Left ventricle myocardium inferior (tissue), 1 donor: ENCODE data around the gene GAMT. TPM values are rescaled to one million over a fixed set of nuclear protein-coding genes. Genes with fewer than 3 reads are reported as not detected.
"Not testable (repeated sequence)": the region's sequence is repeated elsewhere in the genome, so short reads cannot be mapped to it uniquely, and the experiment has no call there.

Source experiments
- DNase-seq: peaks from one replicate; pipeline ENCODE4 v3.0.0-alpha.2; 2020
- H3K27ac ChIP-seq: fragments of 200-600 bp; replicated peaks from 2 replicates; pipeline ENCODE4 v1.8.0; 2021
- H3K27me3 ChIP-seq: fragments of 200-600 bp; 2 replicates; pipeline ENCODE4 v1.8.0; 2021; ENCODE audit warnings: low read depth
- H3K36me3 ChIP-seq: fragments of 200-600 bp; 2 replicates; pipeline ENCODE4 v1.8.0; 2021
- H3K4me1 ChIP-seq: fragments of 200-600 bp; 2 replicates; pipeline ENCODE4 v1.8.0; 2021
- H3K4me3 ChIP-seq: fragments of 200-600 bp; 2 replicates; pipeline ENCODE4 v1.8.0; 2021; ENCODE audit warnings: mild to moderate bottlenecking, moderate library complexity
- H3K9me3 ChIP-seq: fragments of 200-600 bp; replicated peaks from 2 replicates; pipeline ENCODE4 v1.8.0; 2021
- CTCF ChIP-seq: fragments of 200-600 bp; IDR thresholded peaks from 2 replicates; pipeline ENCODE4 v1.8.0; 2021; ENCODE audit warnings: antibody characterized with exemption, mild to moderate bottlenecking, borderline replicate concordance
- intact Hi-C: fragments of 100-400 bp; cut with micrococcal nuclease; formaldehyde crosslinking; loops from one replicate; pipeline ENCODE4 v1.11.0; 2022
- total RNA-seq: library from RNA; stranded (reverse); fragmentation: NEBNext Ultra II Directional; extraction: Animal tissue kit (Norgen Biotek cat#: 25700); gene quantifications from one replicate; pipeline ENCODE4 v1.2.1, GENCODE V29; 2021
- donor health status: DM: no; HTN: yes; CAD: no; lungs with severe emphysema.

GAMT gene
- total RNA-seq, 1 donor from 2014 or later: 77.0 TPM

GRCh38 chr19:1421958-1422305 is 20.6 kb upstream of the GAMT start:
- Histone ChIP-seq H3K27ac (no peak overlapping the region), H3K27me3 (no peaks in the 10 kb centered on the region), H3K9me3 (no peaks in the 10 kb centered on the region), H3K4me3 (no peak overlapping the region), H3K4me1 (peaks cover 41% of the 10 kb centered on the region), H3K36me3 (peaks cover 66% of the 10 kb centered on the region)
- TF ChIP-seq CTCF: no peak
- DNase-seq: no peak
- intact Hi-C loops: no loop called here

- Histone ChIP-seq H3K27ac (no peak overlapping the region), H3K4me1 (peaks cover 41% of the 10 kb centered on the region), H3K4me3 (no peak overlapping the region), H3K27me3 (no peaks in the 10 kb centered on the region), H3K9me3 (no peaks in the 10 kb centered on the region), H3K36me3 (peaks cover 66% of the 10 kb centered on the region)
- no peak for TF ChIP-seq CTCF
- intact Hi-C loops: no loop called here
- DNase-seq: no peak
Observed at GRCh38 chr19:1421218-1421957, 20.0 kb upstream of the GAMT start.

GRCh38 chr19:1420590-1420989 is 19.2 kb upstream of the GAMT start:
- Histone ChIP-seq H3K9me3 (no peaks in the 10 kb centered on the region), H3K27me3 (no peaks in the 10 kb centered on the region), H3K4me1 (peaks cover 46% of the 10 kb centered on the region), H3K27ac (no peak overlapping the region), H3K36me3 (peaks cover 60% of the 10 kb centered on the region), H3K4me3 (no peak overlapping the region)
- intact Hi-C loops: no loop called here
- TF ChIP-seq CTCF: no peak
- no peak for DNase-seq

- DNase-seq, intact Hi-C loops, H3K9me3 ChIP-seq, H3K27me3 ChIP-seq, H3K27ac ChIP-seq, H3K4me3 ChIP-seq: not testable (repeated sequence)
- peaks cover 55% of the 10 kb centered on the region for H3K36me3 ChIP-seq
- H3K4me1 ChIP-seq: peaks cover 51% of the 10 kb centered on the region
Observed at GRCh38 chr19:1420085-1420484, 18.7 kb upstream of the GAMT start.

GRCh38 chr19:1418951-1419738 is 17.8 kb upstream of the GAMT start:
- H3K36me3 ChIP-seq: peaks cover 47% of the 10 kb centered on the region
- H3K4me1 ChIP-seq: peaks cover 60% of the 10 kb centered on the region
- intact Hi-C loops: no loop called here
- no peaks in the 10 kb centered on the region for H3K9me3 ChIP-seq
- DNase-seq: no peak
- no peak for TF ChIP-seq CTCF
- peak overlapping the region; percentile 71 for H3K27ac ChIP-seq
- H3K4me3 ChIP-seq: no peak overlapping the region
- no peaks in the 10 kb centered on the region for H3K27me3 ChIP-seq

GRCh38 chr19:1418496-1418775 is 17.1 kb upstream of the GAMT start:
- Histone ChIP-seq H3K36me3 (peaks cover 43% of the 10 kb centered on the region), H3K9me3 (no peaks in the 10 kb centered on the region), H3K4me1 (peaks cover 67% of the 10 kb centered on the region), H3K4me3 (no peak overlapping the region), H3K27me3 (no peaks in the 10 kb centered on the region), H3K27ac (peak overlapping the region; percentile 71)
- intact Hi-C loops: no loop called here
- no peak for TF ChIP-seq CTCF
- DNase-seq: no peak
